Activated CD8-positive, alpha-beta memory T cell treated with anti-CD3 and anti-CD28 coated beads for 1 hour (primary cell): ENCODE measurements around the gene GPR173.

ENCODE experiments used
- DNase-seq, 2 donors: peaks; one replicate each; pipeline ENCODE4 v3.0.0-alpha.2; 2020; ENCODE audit warnings: low read depth in 1 of 2; ENCODE audit errors: extremely low read depth in 1 of 2

GPR173 gene

GRCh38 chrX:53048169-53049126 lies at the start of gene GPR173:
Gene GPR173 (plus strand): TSS chrX:53048789. CDS start chrX:53076622, 27,833 bp downstream.
- DNase-seq = no peak

- no peak for DNase-seq
Measured at GRCh38 chrX:53000447-53001135, 48.0 kb upstream of the GPR173 start.

GRCh38 chrX:53001958-53002357 lies 46.6 kb upstream of the GPR173 start:
- no peak for DNase-seq

- DNase-seq = no peak
Measured at GRCh38 chrX:53003111-53003510, 45.5 kb upstream of the GPR173 start.

- DNase-seq = no peak
Measured at GRCh38 chrX:53004038-53004437, 44.6 kb upstream of the GPR173 start.

- no peak for DNase-seq
Measured at GRCh38 chrX:53004811-53005210, 43.8 kb upstream of the GPR173 start.

- DNase-seq = no peak
Measured at GRCh38 chrX:53005327-53005726, 43.3 kb upstream of the GPR173 start.

GRCh38 chrX:53009032-53009431 lies 39.6 kb upstream of the GPR173 start:
- DNase-seq = no peak

- DNase-seq = no peak
Measured at GRCh38 chrX:53013291-53013690, 35.3 kb upstream of the GPR173 start.

GRCh38 chrX:53018627-53019026 lies 30.0 kb upstream of the GPR173 start:
- DNase-seq = no peak

- no peak for DNase-seq
Measured at GRCh38 chrX:53022381-53022780, 26.2 kb upstream of the GPR173 start.

GRCh38 chrX:53028678-53029077 lies 19.9 kb upstream of the GPR173 start:
- no peak for DNase-seq

GRCh38 chrX:53031380-53031779 lies 17.2 kb upstream of the GPR173 start:
- no peak for DNase-seq

- no peak for DNase-seq
Measured at GRCh38 chrX:53036149-53036548, 12.4 kb upstream of the GPR173 start.

GRCh38 chrX:53039236-53039635 lies 9.4 kb upstream of the GPR173 start:
- DNase-seq = no peak

GRCh38 chrX:53044995-53045394 lies 3.6 kb upstream of the GPR173 start:
- no peak for DNase-seq

GRCh38 chrX:53047228-53047627 lies 1.4 kb upstream of the GPR173 start:
- DNase-seq = no peak

- DNase-seq = no peak
Measured at GRCh38 chrX:53049127-53049517, 533 bp downstream of the GPR173 start.

- DNase-seq = no peak
Measured at GRCh38 chrX:53050841-53051240, 2.3 kb downstream of the GPR173 start.

- DNase-seq = no peak
Measured at GRCh38 chrX:53055244-53055849, 6.8 kb downstream of the GPR173 start.

- DNase-seq = no peak
Measured at GRCh38 chrX:53056292-53056691, 7.7 kb downstream of the GPR173 start.

- DNase-seq = no peak
Measured at GRCh38 chrX:53065104-53065503, 16.5 kb downstream of the GPR173 start.
